ENCODE data around the gene LRRC30.
"Not testable (repeated sequence)": the region's sequence is repeated elsewhere in the genome, so short reads cannot be mapped to it uniquely, and the experiment has no call there.

Gene LRRC30

DNA sequence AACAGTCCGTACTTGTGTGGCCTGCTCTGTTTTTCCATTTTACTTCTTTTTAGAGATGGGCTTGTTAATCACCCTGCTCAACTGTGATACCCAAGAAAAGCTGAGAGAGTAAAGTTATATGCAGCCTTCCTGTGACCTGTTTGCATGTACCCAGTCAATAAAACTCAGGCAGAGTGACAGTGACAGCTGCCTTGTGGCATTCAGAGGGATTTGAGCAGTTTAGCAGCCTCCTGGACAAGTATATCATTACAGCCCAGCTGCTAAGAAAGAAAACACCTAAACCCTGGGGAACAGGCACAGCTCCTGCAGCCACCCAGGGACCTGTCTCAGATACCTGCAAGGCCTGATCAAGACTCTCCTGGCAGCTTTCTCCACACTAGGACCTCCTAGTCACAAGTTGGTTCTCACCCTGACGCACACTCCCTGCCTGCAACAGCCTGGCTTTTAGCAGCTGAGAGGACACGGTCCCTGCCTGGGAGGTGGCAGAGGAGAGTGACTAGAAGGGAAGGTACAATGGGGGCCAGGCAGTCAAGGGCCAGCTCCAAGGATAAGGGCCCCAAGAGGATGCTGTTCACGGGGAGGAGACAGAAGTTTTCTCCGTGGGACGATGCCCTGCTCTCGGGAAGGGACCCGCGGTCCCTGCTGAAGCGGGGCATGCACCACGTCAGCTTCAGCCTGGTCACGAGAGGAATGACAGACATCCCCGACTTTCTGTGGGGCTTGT lies at the start of gene LRRC30:
LRRC30 (plus strand) TSS at position 464 of the 724 bp plus-strand sequence; CDS start at position 514, 50 bp downstream.
- no peak for DNase-seq

DNA sequence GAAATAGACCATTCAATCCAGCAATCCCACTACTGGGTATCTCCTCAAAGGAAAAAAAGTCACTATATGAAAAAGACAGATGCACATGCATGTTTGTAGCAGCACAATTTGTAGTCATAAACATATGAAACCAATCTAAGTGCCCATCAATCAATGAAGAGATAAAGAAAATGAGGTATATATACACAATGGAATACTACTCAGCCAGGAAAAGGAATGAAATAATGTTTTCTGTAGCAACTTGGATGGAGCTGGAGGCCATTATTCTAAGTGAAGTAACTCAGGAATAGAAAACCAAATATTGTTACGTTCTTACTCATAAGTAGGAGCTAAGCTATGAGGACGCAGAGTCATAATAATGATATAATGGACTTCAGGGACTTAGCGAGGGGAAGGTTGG lies 45.2 kb upstream of the LRRC30 start:
- no peak for DNase-seq

DNA sequence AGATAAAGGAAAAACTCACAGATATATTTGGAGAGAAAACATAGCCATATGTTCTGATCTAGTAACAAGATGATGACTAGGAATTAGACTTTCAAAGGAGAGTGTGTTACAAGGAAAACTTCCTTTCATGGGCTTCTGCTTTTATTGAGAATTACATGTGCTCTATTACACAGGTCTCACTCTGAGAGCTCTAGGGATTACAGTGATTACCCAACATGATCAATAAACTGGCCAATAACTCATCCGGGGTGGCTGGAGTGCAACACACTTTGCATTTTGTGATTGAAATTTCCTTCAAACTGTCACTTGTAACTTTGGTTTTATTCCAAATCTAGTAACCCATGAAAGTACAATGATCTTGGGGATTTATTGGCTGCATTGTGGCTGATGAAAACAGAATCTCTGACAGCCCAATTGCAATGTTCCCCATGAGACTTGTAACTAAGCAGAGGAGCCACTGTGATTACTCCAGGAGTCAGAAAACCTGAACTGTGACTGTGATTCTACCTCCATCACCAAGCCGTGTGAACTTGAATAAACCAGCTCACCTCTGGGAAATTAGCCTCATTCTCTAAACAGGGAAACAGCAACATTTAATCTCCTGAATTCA lies 40.2 kb upstream of the LRRC30 start:
- no peak for DNase-seq

DNA sequence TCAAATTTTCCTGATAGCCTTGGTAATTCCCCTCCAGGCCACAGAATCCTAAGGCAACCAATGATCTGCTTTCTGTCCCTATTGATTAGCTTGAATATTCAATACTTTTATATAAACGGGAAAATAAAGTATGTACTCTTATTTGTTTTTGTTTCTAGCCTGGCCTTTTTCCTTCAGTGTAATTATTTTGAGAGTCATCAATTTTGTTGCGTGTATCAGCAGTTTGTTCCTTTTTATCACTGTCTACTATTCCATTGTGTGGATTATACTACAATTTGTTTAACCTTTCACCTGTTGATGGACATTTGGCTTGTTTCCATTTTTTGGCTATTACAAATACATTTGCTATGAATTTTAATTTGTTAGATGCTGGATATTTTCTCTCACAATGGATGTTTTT lies 39.2 kb upstream of the LRRC30 start:
- DNase-seq: no peak

DNA sequence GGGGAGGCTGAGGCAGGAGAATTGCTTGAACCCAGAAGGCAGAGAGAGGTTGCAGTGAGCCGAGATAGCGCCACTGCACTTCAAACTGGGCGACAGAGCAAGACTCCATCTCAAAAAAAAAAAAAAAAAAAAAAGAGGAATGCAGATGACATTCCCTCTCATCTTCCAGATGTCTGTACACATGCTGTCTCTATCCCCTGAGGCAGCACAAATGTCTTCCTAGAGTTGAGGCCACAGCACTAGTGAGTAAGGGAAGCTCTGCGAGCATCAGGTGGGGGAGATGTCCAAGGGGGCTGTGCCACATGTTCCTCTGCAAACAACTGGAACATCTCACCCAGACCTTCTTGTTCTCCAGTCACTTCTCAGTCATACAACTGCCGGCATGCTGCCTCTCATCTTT lies 35.6 kb upstream of the LRRC30 start:
- no peak for DNase-seq

DNA sequence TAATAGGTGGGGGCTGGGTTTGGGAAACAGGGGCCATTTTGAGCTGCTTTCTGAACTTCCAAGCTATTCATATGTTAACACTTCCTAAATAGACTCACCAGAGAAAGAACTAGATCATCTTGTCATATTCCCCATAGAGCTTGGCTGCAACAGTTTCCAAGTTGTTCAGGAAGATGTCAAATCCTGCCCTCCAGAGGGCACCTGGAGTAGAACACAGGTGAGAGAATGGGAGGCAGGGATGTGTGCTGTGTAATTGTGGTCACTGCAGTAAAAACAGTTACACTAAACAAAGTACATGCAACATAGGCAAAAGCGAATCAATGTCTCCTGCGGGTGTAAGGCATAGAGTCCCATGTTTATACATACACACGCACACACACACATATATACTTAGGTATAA lies 34.5 kb upstream of the LRRC30 start:
- DNase-seq: peak in 1 of 2 experiments; percentile 29

DNA sequence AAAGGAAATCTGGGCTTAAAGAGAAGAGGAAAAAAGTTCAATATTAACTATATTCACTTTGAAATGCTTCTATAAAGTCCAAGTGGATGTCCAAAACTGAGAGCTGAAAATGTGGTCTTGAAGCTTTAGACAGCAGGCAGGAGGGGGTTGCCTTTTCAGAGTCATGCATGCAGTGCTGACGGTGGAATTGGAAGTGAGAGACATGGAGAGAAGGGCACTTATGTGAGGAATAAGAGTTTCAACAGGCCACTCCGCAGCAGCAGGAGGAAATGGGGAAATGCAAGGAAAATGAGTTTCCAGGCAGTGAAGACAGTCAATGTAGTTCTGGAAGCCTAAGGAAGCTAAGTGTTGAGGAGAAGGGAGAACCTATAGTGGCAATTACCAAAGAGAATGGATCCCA lies 33.0 kb upstream of the LRRC30 start:
- DNase-seq: no peak

DNA sequence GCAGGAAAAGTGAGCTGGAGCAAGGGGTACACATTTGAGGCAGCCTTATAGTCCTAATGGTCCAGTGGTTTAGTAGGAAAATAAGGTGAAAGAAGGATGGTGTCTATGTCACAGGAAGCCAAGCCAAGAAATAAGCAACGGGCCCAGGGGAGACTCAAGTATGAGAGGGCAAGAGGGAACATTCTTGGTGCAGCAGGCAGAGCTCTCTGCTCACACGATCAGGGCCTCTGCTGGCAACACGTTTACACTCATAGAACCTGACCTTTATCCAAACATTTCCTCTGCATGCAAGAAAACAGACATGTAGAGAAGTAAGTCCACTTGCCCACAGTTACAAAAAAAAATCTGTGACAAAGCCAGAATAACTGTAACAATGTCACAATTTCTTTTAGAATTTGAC lies 32.6 kb upstream of the LRRC30 start:
- DNase-seq: no peak

DNA sequence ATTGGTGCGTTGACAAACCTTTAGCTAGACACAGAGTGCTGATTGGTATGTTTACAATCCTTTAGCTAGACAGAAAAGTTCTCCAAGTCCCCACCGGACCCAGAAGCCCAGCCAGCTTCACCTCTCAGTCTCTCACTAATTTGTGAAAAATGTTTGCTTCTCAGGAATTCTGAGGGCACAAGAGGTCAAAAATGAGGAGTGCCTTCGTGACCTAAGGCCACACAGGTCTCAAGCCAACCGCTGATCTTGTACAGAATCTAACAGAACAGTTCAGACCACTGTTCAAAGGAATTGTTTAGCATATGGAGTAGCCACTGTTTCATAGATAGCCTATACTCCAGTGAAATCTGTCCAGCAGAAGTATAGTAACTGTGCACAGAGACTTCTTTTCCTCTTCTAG lies 29.8 kb upstream of the LRRC30 start:
- DNase-seq: no peak

DNA sequence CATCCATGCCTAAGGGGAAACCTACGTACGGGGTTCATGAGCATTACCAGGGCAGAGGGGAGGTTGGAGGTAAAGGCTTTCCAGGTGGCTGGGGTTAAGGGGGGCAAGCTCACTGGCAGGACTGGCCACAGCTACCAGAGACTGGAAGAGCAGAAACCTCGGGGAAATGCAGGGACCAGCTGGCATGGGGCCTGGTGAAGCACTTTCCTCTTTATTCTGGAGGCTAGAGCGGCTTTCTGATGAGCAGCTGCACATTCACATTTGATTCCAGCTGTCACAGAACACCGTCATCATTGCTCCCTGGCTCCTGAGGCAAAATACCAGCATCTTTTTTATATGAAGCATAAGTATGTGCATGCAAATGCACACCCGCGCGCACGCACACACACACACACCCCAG lies 28.7 kb upstream of the LRRC30 start:
- DNase-seq: peak; percentile 11 to 32

DNA sequence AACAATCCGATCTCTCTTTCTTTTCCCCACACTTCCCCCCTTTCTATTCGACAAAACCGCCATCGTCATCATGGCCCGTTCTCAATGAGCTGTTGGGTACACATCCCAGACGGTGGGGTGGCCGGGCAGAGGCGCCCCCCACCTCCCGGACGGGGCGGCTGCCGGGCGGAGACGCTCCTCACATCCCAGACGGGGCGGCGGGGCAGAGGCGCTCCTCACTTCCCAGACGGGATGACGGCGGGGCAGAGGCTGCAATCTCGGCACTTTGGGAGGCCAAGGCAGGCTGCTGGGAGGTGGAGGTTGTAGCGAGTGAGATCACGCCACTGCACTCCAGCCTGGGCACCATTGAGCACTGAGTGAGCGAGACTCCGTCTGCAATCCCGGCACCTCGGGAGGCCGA lies 27.3 kb upstream of the LRRC30 start:
- not testable (repeated sequence) for DNase-seq

DNA sequence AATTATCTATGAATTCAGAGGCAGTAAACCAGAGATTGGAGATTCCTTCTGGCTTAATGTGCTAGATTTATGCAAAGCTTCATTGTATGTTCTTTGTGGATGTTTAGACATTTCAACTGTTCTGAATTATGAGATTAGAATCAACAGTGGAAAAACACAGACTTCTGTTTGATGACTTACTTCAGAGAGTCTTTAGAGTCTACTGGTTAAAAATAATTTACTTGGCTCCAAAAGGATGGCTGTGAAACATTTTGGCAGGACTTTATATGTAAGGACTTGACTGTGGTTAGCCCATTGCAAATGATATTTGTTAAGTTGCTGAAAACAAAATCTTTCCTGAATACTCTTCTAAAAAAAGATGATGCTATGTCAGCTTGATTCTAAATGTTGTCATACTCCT lies 25.5 kb upstream of the LRRC30 start:
- no peak for DNase-seq

DNA sequence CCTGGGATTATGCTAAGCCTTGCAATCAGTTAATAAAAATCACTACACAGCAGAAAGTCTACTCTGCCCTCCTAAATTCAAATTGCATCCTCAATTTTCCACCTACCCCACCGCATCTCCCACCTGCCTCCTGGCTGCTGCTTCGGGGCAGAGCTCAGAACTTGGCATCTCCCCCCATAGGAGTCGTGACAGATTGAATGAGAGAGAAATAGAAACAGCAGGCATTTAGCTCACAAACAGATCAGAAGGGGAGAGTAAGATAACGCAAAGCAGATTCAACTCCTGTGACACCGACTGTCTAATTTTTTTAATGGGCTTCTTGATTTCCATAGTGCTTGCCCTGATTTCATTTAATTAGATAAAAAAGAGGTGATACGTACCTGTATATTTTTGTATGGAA lies 24.7 kb upstream of the LRRC30 start:
- DNase-seq: no peak

DNA sequence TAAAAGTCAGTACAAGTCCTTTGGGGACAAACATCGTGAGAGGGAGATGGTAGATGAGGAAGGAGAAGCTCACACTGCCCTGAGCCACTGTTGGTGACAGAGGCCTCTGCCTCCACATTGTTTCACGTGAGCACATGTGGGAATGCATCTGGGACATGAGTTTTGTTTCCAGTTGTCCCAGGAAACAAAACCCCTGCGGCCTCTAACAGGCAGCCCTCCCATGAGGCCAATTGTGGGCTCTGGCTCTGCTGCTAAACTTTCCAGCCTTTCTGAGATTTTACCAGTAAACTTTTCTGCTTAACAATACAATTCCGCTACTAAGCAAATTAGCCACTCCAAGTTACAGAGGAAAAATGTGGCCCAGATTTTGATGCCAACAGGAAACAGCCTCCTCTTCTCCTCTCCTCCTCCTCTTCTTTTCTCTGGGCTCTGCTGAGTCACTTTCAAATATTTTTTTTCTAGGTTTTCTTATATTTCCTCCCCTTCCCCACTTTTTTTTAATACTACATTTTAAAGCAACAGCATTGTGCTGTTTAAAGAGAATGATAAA lies 23.4 kb upstream of the LRRC30 start:
- no peak for DNase-seq

DNA sequence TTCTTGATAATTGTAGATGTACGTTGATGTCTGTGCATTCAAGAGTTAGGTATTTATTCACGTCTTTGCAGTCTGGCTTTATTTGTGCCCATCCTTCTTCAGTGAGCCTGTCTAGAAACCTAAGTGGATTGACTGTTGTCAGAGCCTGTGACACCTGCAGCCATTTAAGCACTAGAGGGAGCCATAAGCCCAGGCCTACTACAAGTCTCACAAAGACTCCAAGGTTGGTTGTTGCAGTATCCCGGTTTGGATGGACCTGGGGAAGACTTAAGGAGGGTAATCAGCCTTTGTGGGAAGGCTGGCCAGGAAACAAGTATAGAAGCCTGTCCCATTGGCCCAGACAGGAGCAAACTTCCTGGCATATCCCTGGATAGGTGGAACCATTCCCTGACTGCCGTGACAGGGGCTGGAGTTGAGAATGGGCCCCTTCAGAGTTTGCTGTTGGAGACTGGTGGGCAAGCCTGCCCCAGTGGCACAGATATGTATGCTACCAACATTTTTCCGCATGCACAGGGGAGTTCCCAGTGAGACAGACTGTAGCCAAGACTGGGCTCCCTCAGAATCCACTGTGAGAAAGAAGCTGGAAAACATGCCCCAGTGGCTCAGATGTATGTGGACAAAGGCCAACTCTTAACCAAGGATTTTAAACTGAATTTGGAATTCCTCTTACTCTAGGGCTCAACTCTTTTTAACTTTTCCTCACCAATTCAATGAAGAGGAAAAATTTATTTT lies 9.3 kb upstream of the LRRC30 start:
- DNase-seq: peak; percentile 32 to 70

DNA sequence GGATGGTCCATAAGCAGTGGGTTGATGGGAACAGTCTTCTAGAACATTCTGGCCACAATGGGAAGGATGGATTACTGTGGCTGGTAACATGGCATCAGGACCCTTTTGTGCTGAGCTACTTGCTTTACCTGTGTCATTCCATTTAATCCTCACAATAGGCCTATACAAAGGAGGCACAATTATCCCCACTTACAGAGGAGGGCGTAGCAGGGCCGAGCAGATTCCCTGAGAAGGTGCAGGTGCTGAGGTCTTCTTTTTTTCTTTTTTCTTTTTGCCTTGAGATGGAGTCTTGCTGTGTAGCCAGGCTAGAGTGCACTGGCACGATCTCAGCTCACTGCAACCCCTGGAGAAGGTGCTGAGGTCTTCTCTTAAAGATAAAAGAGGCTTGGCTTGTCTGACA lies 6.7 kb upstream of the LRRC30 start:
- DNase-seq: no peak

DNA sequence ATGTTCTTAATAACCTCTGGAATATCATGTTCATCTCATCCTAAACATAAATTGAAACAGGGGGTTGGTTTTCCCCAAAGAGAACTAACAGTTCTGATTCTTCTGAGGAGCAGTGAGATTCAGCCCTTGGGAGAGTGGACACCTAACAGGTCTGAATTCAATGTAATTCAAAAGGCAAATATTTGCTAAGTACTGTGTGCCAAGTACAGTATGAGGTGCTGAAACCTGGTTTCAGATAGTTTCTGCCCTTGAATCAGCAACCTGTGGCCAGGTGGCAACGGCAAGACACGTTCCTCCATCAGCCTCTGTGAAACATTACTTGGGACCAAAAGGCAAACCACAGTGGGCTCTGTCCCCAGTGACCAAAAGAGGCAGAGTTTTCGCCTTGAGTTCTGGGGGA lies 1.3 kb downstream of the LRRC30 start:
- no peak for DNase-seq

DNA sequence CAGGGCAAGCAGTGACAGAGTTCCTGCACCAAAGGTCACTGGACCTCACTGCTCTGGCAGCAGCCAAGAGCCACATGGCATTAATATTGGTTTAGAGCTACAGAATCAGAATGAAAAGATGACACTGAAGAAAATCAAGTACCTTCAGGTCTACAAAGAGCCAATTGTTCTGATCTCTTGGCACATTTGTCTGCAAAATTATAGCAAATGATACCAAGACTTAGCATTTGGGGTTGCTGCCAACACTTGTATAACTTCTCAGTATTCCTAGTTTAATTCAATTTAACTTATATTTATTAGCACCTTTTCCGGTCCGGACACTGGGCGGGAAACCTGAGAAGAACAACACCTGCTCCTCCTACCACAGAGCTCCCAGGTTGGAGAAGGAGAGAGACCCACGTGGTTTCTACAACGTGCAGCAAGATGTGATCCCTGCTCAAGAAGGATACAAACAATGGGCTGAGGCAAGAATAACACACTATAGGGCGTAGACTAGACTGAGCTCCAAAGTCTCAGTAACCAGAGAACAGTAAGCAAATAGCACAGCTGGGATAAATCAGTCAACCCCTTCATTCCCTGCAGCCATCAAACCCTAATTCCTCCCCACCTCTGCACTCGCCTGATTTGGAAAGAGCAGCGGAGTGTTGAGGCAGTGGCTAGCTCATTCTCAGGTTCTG lies 2.4 kb downstream of the LRRC30 start:
- peak in 1 of 2 experiments; percentile 0 for DNase-seq

DNA sequence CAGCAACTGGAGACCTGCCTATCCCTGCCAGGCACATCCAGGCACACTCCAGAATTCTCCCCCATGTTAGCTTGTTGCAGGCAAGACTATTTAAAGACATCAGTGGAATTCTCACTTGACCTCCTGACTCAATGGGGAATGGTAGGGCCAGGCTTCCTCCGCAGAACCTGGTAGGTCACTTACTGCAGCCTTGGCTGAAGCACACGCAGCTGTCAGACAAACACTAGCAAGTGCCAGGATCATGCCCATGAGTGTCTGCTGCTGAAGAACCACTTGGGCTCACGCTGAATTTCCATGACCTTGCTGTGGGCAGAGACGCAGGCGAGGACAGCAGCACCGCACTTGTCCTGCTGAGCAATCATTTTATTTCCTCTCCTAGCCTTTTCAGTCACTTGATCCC lies 3.2 kb downstream of the LRRC30 start:
- DNase-seq: no peak

DNA sequence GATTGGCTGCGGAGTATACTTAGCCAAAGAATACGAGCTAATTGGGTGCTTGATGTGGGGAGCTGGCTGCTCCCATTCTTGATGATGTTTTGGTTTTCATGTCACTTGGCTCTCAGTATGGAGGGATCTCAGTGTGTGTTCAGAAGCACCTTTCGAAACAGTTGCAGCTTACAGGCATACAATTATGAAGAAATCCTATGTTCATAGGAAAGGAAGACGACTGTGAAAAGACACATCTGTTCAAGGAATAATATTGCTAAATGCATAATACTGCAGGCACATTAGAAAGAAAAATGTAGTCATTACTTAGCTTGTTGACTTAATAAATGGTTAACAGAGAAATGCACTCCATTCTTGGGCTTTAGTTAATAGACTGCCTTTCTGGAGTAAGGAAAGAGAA lies 4.1 kb downstream of the LRRC30 start:
- DNase-seq: no peak

DNA sequence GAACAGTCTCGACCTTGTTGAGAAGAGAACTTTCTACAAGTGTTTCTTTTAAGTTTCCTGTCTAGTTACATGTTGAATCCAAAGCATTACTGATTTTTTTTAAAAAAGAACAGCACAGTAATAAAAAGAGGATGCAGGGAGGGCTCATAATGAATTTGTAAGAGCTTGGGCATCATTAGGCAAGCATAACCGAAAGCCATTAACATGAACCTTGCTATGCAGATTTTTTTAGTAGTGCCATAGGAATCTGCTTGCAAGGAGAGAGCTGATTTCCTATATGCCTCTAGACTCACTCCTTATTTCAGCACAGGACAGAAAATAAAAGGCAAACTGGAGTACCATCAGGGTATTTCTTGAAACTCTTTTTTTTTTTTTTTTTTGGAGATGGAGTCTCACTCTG lies 5.2 kb downstream of the LRRC30 start:
- no peak for DNase-seq

DNA sequence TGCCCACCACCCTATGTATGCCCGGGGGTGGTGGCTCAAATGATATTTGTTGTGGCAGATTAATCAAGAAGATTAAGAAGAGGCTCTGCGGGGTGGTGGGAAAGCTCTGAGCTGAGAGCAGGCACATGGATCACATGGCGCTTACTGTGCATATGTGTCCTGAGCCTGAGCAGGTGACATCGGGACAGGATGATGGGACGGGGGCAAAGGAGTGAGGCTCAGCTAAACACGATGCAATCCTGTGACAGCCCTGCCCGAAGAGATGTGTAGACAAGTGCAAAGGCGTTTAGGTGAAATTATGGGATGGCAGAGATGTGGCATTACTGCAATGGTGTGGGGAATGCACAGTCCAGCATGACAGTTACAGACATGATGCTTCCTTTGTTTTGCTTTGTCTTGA lies 6.0 kb downstream of the LRRC30 start:
- no peak for DNase-seq

DNA sequence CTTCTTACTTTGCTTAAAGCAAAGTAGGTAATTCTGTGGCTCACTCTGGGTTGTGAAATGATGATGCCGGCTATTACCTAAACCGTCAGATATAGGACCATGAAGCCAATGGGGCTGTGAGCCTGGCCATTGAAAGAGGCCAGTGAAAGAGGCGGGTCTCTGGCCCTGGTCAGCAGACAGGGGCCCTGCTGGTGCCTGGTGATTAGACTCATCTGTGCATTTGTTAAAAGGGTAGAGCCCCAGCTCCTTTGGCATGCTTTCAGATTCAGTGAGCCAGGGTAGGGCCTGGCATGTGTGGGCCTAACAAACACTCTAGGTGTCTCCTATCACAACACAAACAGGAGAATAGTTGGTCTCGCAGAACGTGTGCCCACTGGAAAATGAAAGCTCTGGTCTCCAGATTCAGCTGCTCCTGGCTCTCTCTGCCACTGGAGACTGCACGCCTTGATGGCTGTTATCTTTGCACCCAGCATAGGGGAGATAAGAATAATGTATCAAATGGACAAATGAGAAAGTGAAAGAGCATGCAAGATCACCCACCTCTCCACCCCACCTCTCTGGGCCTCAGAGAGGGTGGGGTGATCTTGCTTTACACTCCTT lies 6.9 kb downstream of the LRRC30 start:
- DNase-seq: no peak

Data from NCI-H526 (cell line).